ENCODE data around the gene SARS1.

Gene SARS1

DNA sequence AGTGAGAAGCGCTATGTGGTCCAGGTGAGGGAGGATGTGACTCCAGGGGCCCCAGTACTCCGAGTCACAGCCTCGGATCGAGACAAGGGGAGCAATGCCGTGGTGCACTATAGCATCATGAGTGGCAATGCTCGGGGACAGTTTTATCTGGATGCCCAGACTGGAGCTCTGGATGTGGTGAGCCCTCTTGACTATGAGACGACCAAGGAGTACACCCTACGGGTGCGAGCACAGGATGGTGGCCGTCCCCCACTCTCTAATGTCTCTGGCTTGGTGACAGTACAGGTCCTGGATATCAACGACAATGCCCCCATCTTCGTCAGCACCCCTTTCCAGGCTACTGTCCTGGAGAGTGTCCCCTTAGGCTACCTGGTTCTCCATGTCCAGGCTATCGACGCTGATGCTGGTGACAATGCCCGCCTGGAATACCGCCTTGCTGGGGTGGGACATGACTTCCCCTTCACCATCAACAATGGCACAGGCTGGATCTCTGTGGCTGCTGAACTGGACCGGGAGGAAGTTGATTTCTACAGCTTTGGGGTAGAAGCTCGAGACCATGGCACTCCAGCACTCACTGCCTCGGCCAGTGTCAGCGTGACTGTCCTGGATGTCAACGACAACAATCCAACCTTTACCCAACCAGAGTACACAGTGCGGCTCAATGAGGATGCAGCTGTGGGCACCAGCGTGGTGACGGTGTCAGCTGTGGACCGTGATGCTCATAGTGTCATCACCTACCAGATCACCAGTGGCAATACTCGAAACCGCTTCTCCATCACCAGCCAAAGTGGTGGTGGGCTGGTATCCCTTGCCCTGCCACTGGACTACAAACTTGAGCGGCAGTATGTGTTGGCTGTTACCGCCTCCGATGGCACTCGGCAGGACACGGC lies 37.8 kb downstream of the SARS1 start:
- no peak for DNase-seq

DNA sequence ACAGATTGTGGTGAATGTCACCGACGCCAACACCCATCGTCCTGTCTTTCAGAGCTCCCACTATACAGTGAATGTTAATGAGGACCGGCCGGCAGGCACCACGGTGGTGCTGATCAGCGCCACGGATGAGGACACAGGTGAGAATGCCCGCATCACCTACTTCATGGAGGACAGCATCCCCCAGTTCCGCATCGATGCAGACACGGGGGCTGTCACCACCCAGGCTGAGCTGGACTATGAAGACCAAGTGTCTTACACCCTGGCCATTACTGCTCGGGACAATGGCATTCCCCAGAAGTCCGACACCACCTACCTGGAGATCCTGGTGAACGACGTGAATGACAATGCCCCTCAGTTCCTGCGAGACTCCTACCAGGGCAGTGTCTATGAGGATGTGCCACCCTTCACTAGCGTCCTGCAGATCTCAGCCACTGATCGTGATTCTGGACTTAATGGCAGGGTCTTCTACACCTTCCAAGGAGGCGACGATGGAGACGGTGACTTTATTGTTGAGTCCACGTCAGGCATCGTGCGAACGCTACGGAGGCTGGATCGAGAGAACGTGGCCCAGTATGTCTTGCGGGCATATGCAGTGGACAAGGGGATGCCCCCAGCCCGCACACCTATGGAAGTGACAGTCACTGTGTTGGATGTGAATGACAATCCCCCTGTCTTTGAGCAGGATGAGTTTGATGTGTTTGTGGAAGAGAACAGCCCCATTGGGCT lies 38.6 kb downstream of the SARS1 start:
- DNase-seq: no peak

DNA sequence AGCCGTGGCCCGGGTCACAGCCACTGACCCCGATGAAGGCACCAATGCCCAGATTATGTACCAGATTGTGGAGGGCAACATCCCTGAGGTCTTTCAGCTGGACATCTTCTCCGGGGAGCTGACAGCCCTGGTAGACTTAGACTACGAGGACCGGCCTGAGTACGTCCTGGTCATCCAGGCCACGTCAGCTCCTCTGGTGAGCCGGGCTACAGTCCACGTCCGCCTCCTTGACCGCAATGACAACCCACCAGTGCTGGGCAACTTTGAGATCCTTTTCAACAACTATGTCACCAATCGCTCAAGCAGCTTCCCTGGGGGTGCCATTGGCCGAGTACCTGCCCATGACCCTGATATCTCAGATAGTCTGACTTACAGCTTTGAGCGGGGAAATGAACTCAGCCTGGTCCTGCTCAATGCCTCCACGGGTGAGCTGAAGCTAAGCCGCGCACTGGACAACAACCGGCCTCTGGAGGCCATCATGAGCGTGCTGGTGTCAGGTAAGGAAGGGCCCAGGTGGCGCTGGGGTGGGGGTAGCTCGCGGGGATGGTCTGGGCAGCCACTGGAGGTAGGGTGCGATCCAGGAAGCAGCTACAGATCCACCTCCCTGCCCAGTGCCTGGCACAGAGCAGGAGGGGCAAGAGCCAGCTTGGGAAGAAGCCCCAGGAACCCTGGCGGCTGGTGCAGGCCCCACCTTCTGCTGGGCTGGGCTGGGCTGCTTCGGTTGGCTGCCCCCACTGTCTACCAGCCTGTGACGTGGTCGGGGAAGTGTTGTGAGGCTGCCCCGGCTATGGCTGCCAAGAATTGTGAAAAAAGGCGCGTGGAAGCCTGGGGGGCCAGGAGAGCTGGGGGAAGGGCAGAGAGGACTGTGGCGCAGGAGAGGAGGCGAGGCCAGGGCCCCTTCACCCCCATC lies 39.4 kb downstream of the SARS1 start:
- DNase-seq: peak; percentile 94

DNA sequence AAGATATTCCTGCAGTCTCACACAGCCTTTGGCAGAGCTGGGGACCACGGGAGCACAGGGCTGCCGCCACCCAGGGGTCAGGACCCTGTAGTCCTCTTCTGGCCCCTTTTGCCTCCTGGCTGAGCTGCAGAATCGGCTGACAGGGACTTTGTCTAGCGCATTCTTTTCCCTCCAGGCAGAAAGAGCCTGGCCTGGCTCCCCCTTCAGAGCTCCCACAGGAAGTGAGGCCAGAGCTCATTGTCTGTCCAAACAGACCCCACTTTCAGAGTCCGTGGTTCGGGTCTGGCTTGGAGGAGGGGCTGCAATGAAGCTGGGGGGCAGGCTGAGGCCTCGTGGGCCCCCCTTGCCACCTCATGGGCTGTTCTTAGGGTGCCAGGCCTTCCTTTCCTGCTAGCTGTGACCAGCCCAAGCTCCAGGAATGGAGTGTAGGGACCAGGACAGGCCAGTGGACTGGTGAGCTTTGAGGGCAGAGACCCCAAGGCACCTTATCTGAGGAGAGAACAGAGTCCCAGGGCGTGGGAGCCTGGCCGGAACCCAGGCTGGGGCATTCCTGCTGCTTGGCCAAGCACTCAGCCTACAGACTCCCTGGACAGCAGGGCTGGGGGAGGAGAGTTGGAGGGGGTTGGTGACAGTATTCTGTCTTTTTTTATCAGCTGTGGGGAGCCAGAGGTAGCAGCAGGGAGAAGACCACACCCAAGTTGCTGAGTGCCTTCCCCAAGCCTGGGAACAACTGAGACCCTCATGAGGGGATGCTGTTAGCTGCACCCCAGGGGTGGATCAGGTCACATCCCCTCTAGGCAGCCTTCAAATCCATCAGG lies 40.3 kb downstream of the SARS1 start:
- DNase-seq: no peak

DNA sequence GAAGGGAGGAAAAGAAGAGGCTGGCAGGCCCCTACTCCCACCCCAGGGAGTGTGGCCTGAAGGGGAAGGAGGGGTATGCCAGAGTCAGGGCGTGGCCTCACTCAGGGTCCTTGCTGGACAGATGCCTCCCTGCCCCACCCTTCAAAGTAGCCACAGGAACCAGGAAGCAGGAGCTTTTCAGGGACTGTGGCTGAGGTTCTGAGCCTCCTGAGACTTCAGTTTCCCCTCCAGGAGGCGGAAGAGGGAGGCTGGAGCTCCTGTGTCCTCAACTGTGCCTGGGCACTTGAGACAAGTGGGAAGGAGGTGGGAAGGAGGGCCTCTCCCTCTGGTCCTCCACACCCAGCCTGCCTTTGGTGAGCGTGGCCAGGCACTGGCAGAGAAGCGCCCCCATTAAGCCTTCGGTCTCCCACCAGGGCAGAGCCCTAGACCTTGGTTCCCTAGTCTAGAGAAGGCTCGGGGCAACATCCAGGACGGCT lies 40.9 kb downstream of the SARS1 start:
- no peak for DNase-seq

DNA sequence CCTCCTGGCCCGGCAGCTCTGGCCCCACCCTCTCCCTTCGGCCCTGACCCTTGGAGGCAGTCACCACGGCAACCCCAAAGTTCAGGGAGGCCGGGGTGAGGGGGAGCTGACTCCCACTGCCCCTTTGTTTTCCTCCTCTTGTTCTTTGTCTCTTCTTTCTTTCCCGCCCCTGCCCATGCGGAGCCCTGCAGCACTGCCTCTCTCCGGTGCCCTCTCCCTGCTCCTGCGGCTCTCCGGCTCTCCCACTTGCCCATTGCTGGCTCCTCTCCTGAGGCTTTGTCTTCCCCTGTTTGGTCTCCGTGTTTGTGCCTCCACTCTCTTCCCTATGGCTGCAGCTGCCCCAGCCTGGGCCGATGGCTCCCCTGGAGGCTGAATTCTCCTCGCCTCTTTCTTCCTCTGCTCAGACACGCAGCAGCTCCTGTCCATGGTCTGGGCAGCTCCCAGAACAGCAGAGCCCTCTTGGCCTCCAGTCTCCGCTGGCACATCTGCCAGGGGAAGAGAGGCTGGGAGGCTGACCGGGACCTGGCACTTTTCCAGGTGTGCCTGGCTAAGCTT lies 41.5 kb downstream of the SARS1 start:
- peak; percentile 31 for DNase-seq

DNA sequence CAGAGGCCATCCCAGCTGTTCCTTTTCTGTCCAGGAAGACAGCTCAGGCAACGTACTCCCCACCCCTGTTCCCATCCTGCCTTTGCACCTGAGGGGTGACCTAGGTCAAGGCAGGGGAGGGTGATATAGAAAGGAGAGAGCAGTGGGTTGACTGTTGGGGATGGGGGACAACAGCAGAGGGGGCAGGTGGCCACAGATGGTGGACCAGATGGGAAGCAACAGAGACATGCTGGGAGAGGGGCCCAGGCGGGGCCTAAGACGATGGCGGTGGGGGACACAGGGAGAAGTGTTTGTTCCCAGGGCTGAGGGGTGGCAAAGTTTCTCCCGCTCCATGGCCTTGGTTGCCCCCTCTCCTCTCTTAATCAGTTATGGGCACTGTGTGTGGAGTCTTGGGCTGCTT lies 42.0 kb downstream of the SARS1 start:
- no peak for DNase-seq

DNA sequence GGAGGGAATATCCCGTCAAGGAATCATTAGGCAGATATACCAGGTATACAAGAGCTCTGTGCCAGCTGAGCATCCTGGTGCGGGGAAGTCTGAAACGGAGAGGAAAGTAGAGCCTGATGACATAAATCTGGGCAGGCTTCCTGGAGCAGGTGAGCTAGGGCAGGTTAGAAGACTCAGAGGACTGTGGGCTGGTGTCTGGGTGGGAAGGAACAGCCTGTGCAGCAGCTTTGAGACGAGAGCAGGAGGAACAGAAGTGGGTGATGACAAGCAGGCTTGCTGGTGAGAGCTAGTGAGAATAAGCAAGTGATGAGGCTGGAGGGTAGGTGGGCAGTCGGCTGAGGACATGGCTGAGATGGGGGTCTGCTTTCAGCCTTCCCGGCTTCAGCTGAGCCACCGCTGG lies 42.4 kb downstream of the SARS1 start:
- DNase-seq: no peak

DNA sequence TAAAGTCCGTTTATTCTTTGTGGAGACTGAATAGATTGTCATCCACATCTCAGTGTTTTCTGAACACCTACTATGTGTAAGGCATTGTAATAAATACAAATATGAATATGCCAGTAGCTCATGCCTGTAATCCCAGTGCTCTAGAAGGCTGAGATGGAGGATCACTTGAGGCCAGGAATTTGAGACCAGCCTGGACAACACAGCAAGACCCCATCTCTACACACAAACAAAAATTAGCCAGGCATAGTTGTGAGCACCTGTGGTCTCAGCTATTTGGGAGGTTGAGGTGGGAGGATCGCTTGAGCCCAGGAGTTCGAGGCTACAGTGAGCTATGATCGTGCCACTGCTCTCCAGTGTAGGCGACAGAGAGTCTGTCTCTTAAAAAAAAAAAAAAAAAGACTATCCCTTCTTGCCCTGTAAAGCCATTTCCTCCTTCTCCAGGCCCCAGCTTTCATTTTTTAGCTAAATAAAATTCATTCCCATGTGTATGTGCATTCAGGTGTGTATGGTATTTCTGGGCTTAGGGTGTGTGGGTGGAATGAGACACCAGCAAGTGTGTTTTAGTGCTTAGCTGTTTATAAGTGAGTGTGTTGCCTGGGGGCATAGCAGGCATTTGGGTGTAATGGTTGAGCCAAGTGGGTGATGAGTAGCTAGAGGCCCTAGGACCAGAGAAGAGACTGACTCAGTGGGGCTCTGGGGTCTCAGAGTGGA lies 43.4 kb downstream of the SARS1 start:
- no peak for DNase-seq

DNA sequence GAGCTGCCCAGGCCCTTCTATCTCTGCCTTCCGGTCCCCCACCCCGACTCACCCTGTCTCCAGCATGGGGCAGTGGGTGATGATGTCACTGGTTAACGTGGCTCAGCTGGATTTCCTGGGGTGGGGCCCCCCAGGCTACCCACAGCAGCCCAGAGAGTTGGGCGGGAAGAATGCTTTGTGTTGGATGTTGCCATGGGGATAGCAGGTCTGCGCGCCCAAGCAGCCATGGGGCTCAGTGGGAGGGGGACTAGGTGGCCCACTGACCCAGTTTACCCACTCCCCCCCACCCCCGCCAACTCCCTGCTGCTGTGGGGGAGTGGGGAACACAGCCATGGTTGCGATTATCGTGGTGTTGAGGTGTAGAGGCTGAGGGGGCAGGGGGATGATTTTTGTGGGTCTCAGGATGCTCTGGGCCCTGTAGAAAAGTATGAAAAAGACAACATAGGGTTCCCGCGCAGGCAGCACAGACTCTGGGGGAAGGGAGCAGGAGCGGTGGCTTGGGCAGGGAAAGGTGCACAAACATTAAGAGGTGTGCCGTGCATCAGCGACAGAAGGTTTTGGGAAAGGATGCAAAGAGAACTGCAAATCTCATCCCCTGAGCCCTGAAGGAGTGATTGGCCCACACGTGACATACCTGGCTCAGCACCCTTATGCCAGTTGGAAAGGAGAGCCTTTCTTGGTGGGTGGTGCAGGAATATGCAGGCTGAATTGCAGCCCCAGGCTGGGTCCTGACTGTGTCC lies 44.1 kb downstream of the SARS1 start:
- DNase-seq: no peak

DNA sequence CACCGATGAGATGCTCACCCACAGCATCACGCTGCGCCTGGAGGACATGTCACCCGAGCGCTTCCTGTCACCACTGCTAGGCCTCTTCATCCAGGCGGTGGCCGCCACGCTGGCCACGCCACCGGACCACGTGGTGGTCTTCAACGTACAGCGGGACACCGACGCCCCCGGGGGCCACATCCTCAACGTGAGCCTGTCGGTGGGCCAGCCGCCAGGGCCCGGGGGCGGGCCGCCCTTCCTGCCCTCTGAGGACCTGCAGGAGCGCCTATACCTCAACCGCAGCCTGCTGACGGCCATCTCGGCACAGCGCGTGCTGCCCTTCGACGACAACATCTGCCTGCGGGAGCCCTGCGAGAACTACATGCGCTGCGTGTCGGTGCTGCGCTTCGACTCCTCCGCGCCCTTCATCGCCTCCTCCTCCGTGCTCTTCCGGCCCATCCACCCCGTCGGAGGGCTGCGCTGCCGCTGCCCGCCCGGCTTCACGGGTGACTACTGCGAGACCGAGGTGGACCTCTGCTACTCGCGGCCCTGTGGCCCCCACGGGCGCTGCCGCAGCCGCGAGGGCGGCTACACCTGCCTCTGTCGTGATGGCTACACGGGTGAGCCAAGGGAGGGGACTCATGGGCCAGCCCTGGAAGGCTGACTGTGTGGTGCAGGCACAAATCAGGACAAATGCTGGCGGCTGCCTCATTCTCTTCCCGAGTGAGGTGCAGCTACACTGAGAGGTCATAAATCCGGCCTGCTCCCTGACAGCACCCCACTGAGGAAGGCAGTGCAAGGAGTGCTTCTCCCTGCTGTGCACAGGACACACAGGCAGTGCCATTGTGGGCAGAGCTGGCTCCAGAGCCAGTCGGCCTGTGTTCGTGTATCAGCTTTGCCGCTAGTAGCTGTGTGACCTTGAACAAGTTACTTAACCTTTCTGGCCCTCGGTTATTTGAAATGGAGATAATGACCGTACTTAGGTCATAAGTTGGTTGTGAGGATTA lies 45.1 kb downstream of the SARS1 start:
- DNase-seq: no peak

DNA sequence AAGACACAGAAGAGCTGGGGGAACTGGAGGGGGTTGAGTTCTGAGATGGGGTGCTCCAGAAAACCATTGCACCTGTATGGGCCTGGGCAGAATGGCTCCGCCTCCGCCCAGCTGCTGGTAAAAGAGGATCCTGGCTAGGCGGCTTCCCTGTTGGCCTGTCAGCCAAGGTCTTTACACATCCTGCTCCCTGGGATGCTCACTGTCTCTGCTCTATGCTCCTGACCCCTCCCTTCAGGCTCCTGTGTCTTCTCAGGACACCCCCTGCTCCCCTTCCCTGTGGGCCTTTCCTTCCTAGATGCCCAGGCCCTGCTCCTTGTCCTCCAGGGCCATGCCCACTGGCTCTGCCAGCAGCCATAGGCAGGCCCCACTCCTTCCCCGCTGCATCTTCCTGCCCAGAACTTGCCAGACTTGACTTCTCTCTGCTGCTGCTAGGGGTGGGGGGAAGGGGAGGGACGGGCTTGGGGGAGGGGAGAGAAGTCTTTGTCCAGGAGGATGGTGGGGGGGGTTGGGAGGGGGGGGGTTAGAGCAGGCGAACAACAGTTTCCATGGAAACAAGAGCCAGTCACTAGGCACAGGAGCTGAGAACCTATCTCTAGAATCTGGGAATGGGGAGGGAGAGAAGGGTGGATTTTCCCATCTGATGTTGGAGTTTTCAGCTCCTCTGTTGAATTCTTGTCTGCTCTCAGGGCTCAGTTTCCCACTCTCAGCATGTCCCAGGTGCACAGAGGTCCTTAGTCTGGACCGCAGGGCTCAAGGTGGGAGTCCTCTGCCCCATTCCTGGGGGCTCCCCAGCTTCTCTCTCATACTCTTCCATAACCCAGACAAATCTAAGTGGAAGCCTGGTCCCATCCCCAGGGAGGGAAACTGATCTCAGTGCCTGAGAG lies 46.2 kb downstream of the SARS1 start:
- no peak for DNase-seq

DNA sequence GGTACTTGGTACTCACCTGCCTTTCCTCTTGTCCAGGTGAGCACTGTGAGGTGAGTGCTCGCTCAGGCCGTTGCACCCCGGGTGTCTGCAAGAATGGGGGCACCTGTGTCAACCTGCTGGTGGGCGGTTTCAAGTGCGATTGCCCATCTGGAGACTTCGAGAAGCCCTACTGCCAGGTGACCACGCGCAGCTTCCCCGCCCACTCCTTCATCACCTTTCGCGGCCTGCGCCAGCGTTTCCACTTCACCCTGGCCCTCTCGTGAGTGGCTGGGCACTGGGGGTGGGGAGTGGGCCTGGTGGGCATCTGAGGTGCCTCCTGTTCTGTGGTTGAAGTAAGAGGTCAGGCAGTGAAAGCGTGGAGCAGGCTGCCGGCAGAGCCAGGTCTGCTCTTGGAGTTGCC lies 47.3 kb downstream of the SARS1 start:
- DNase-seq: no peak

DNA sequence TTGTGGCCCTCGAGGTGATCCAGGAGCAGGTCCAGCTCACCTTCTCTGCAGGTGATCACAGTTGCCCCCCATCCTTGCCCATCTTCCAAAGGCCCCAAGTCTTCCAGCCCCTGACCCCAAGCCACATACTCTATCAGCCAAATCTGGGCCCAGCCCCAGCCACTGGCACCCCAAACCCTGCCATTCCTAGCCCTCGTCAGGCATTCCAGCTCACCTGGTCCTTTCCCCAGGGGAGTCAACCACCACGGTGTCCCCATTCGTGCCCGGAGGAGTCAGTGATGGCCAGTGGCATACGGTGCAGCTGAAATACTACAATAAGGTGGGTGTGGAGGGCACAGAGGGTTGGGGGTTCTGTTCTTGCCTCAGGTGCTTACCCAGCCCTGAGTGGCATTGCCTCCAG lies 47.9 kb downstream of the SARS1 start:
- DNase-seq: no peak

DNA sequence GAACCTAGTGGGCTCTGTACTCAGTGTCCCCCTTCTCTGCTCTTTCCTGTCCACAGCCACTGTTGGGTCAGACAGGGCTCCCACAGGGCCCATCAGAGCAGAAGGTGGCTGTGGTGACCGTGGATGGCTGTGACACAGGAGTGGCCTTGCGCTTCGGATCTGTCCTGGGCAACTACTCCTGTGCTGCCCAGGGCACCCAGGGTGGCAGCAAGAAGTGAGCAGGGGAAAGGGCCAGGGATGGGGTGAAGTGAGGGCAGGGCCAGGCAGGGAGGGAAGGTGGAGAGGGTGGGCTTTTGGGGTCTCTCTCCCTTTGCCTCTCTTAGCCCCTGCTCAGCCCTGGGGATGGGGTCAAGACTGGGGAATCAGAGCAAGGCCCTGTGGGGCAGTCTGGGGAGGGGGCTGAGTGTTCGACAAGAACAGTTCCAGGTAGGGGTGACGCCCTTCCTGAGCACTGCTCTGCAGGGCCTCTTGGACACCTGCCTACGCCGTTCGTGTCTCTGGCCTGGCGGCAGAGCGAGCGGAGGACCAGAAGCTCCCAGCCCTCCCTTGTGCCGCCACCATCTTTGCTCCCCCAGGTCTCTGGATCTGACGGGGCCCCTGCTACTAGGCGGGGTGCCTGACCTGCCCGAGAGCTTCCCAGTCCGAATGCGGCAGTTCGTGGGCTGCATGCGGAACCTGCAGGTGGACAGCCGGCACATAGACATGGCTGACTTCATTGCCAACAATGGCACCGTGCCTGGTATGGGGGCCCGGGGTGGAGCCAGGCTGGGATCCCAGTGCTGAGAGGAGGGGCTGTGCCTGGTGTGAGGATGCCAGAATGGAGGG lies 48.7 kb downstream of the SARS1 start:
- no peak for DNase-seq

DNA sequence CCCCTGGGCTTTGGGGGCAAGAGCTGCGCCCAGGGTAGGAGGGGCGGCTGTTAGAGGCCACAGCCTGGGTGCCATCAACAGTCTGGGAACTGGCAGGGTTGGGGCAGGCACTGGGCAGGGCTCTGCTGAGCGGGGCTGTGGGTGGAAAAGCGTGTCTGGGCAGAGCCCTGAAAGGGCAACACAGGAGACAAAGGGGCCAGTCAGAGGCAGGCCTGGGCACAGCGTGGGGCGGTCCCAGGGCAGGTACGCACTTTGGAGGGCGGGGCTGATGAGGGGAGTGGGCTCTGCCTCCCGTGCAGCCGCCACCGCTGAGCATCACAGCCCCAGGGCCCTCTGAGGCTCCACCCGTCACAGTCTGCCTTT lies 49.5 kb downstream of the SARS1 start:
- DNase-seq: no peak

Measured in NCI-H446 treated with DMSO at 0.1 percent for 48 hours (cell line).